Activated T-cell treated with anti-CD3 and anti-CD28 coated beads, Interleukin-2, amount 50 U/mL, for 24 hours (primary cell): ENCODE measurements around the gene JAKMIP3.

Source experiments
- DNase-seq: peaks from one replicate; pipeline ENCODE4 v3.0.0-alpha.2; 2020
- H3K27ac Mint-ChIP-seq: 2 replicates; pipeline ENCODE4 v1.8.0; 2020; ENCODE audit warnings: mild to moderate bottlenecking, mixed read lengths
- H3K27me3 Mint-ChIP-seq: 2 replicates; pipeline ENCODE4 v1.8.0; 2020; ENCODE audit warnings: mixed read lengths
- H3K36me3 Mint-ChIP-seq: 2 replicates; pipeline ENCODE4 v1.8.0; 2020; ENCODE audit warnings: low read depth, mixed read lengths
- H3K4me1 Mint-ChIP-seq: 2 replicates; pipeline ENCODE4 v1.8.0; 2020; ENCODE audit warnings: low read depth, mixed read lengths
- H3K4me3 Mint-ChIP-seq: 2 replicates; pipeline ENCODE4 v1.8.0; 2020; ENCODE audit warnings: mild to moderate bottlenecking, moderate library complexity, mixed read lengths
- H3K9me3 Mint-ChIP-seq: 2 replicates; pipeline ENCODE4 v1.8.0; 2020; ENCODE audit warnings: mixed read lengths

JAKMIP3 gene

GRCh38 chr10:132036153-132036886 is 29.4 kb upstream of the JAKMIP3 start:
- Mint-ChIP-seq H3K9me3 (no peaks in the 10 kb centered on the region), H3K27me3 (peaks cover 79% of the 10 kb centered on the region)

DNA sequence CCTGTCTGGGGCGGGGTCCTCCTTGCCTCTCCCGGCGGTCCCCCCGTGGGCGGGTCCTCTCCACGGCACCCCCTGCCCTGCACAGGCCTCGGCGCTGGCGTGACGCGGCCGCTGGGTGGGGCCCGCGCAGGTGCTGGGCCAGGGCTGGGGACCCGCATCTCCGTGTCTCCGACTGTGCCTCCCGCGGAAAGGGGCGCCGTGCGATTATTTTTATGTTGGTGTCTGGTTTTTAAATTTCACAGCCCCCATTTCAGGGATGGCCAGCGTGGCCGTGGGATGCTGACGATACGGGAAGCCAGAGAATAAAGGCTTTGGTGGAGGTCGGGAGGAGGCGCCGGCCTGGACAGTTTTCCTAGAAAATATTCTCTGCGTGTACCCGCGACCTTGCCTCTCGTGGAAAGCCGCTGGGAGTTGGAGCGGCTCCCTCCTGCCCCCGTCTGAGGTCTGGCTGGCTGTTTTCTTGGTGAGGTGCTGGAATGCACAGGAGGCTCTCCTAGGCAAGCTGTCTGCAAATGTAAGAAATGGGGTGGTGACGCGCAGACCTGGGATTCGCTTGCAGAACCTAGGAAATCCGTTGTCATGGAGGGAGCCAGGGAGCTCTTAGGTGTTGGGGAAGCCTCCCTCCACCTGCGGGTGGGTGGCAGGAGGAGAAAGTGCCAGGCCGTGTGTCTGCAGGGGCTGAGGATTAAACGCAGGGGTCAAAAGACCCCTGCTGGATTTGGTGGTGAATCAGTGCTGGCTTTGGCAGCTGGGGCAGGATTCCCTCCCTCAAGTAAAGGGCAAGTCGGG is 28.7 kb upstream of the JAKMIP3 start:
- H3K27me3 Mint-ChIP-seq: peaks cover 76% of the 10 kb centered on the region
- peak; percentile 36 for DNase-seq
- no peaks in the 10 kb centered on the region for H3K36me3 Mint-ChIP-seq
- no peaks in the 10 kb centered on the region for H3K9me3 Mint-ChIP-seq
- H3K4me3 Mint-ChIP-seq: peak overlapping the region; percentile 59
- no peak overlapping the region for H3K27ac Mint-ChIP-seq
- H3K4me1 Mint-ChIP-seq: peaks cover 5% of the 10 kb centered on the region

More at GRCh38 chr10:132036153-132036886, 29.4 kb upstream of the JAKMIP3 start:
- Mint-ChIP-seq H3K4me1 (peaks cover 5% of the 10 kb centered on the region), H3K27ac (no peak overlapping the region), H3K36me3 (no peaks in the 10 kb centered on the region), H3K4me3 (no peak overlapping the region)
- no peak for DNase-seq

- no peak for DNase-seq
- no peak overlapping the region for H3K4me3 Mint-ChIP-seq
- H3K4me1 Mint-ChIP-seq: peaks cover 5% of the 10 kb centered on the region
- no peaks in the 10 kb centered on the region for H3K36me3 Mint-ChIP-seq
- no peaks in the 10 kb centered on the region for H3K9me3 Mint-ChIP-seq
- no peak overlapping the region for H3K27ac Mint-ChIP-seq
- H3K27me3 Mint-ChIP-seq: peaks cover 75% of the 10 kb centered on the region
Observed at GRCh38 chr10:132037676-132037975, 28.1 kb upstream of the JAKMIP3 start.

GRCh38 chr10:132039371-132039770 is 26.4 kb upstream of the JAKMIP3 start:
- Mint-ChIP-seq H3K4me3 (no peak overlapping the region), H3K36me3 (no peaks in the 10 kb centered on the region), H3K4me1 (peaks cover 5% of the 10 kb centered on the region), H3K9me3 (no peaks in the 10 kb centered on the region), H3K27ac (no peak overlapping the region), H3K27me3 (peaks cover 74% of the 10 kb centered on the region)
- DNase-seq: no peak

DNA sequence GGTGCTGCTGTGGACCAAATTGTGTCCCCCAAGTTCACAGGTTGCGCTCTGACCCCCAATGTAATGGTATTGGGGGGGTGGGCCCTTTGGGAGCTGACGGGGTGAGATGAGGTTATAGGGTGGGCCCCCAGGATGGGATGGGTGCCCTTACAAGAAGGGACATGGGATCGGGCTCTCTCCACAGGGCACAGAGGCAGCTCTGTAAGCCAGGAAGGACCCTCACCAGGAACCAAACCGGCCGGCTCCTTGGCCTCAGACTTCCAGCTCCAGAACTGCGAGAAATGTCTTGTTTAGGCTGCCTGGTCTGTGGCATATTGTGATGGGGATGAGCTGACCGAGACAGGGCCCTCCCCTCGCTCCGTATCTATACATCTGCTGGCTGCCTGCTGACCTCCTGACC is 25.7 kb upstream of the JAKMIP3 start:
- H3K27me3 Mint-ChIP-seq: peaks cover 73% of the 10 kb centered on the region
- H3K4me1 Mint-ChIP-seq: peaks cover 5% of the 10 kb centered on the region
- no peak overlapping the region for H3K27ac Mint-ChIP-seq
- H3K9me3 Mint-ChIP-seq: no peaks in the 10 kb centered on the region
- DNase-seq: no peak
- no peaks in the 10 kb centered on the region for H3K36me3 Mint-ChIP-seq
- no peak overlapping the region for H3K4me3 Mint-ChIP-seq

DNA sequence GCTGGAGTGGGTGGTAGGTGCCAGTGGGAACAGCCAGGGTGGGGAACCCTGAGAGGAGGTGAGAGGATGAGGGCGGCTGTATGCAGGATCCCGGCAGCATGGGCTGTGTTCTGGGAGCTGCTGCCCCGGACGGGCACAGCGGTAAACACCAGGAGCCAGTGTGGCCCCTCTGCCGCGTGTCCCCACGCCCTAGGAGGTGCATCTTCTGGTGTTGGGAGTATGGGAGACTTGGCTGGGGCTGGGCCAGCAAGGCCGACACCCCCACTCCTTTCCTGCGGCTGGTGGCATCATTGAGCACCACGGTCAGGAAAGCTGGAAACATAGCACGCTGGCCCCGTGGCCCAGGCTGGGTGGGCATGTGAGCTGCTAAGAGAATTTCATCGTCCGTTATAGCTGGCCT is 24.4 kb upstream of the JAKMIP3 start:
- no peaks in the 10 kb centered on the region for H3K36me3 Mint-ChIP-seq
- H3K4me1 Mint-ChIP-seq: peaks cover 5% of the 10 kb centered on the region
- no peaks in the 10 kb centered on the region for H3K9me3 Mint-ChIP-seq
- H3K27ac Mint-ChIP-seq: no peak overlapping the region
- H3K4me3 Mint-ChIP-seq: no peak overlapping the region
- H3K27me3 Mint-ChIP-seq: peaks cover 64% of the 10 kb centered on the region
- DNase-seq: no peak

DNA sequence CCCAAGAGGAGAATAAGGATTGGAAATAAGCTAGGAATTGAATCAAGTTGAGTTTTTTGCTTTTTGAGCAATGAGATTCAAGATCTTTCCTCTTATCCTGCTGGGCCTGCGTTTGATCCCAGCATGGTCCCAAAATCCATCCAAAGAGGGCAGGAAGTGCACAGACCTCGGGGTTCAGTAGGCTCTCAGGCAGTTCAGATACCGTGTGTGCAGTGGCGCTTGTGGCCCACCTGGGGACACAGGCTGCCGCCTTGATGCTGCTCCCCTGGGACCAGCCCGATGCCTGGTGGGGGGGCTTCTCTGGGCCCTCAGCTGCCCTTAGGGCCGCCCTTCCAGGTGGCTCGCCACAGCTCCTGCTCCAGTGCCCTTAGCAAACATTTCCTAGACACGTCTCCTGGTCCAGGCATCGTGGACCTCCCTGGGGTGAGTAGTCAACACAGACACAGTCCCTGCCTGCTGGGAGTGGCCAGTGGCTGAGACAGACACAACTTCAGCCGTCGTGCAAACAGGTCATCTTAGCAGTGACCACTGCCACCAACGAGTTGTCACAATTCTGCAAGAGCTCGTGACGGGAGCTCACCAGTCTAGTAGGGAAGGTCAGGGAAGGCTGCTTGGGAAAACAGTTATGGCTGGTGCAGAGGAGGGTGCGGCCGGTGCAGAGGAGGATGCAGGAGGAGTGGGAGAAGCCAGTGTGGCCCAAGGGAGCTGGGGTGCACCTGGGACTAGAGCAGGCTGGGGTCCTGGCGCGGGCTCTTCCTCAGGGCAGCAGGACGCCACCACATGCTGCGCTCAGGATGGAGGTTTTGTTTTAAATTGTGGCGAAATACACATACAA is 21.7 kb upstream of the JAKMIP3 start:
- DNase-seq: no peak
- peaks cover 49% of the 10 kb centered on the region for H3K27me3 Mint-ChIP-seq
- H3K27ac Mint-ChIP-seq: no peak overlapping the region
- H3K4me1 Mint-ChIP-seq: no peaks in the 10 kb centered on the region
- H3K36me3 Mint-ChIP-seq: no peaks in the 10 kb centered on the region
- H3K9me3 Mint-ChIP-seq: no peaks in the 10 kb centered on the region
- H3K4me3 Mint-ChIP-seq: no peak overlapping the region

DNA sequence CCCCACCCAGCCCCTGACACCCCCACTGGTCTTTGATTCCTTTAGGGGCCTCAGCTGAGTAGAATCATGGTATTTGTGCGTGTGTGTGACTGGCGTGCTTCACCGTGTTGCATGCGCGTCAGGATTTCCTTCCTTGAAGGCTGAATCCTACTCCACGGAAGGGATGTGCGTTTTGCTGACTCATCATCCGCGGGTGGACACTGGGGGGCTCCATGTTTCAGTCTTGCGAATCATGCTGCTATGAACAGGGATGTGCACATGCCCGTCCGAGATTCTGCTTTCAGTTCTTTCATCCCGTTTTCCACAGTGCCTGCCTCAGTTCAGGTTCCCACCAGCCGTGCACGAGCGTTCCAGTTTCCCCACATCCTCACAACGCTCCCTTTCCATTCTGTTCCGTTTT is 20.9 kb upstream of the JAKMIP3 start:
- Mint-ChIP-seq H3K36me3 (no peaks in the 10 kb centered on the region), H3K4me3 (no peak overlapping the region), H3K9me3 (no peaks in the 10 kb centered on the region), H3K4me1 (no peaks in the 10 kb centered on the region), H3K27me3 (peaks cover 43% of the 10 kb centered on the region), H3K27ac (no peak overlapping the region)
- no peak for DNase-seq

- H3K36me3 Mint-ChIP-seq: no peaks in the 10 kb centered on the region
- H3K27ac Mint-ChIP-seq: no peak overlapping the region
- peaks cover 45% of the 10 kb centered on the region for H3K27me3 Mint-ChIP-seq
- no peaks in the 10 kb centered on the region for H3K4me1 Mint-ChIP-seq
- H3K4me3 Mint-ChIP-seq: no peak overlapping the region
- H3K9me3 Mint-ChIP-seq: no peaks in the 10 kb centered on the region
- no peak for DNase-seq
Observed at GRCh38 chr10:132045324-132045723, 20.4 kb upstream of the JAKMIP3 start.

DNA sequence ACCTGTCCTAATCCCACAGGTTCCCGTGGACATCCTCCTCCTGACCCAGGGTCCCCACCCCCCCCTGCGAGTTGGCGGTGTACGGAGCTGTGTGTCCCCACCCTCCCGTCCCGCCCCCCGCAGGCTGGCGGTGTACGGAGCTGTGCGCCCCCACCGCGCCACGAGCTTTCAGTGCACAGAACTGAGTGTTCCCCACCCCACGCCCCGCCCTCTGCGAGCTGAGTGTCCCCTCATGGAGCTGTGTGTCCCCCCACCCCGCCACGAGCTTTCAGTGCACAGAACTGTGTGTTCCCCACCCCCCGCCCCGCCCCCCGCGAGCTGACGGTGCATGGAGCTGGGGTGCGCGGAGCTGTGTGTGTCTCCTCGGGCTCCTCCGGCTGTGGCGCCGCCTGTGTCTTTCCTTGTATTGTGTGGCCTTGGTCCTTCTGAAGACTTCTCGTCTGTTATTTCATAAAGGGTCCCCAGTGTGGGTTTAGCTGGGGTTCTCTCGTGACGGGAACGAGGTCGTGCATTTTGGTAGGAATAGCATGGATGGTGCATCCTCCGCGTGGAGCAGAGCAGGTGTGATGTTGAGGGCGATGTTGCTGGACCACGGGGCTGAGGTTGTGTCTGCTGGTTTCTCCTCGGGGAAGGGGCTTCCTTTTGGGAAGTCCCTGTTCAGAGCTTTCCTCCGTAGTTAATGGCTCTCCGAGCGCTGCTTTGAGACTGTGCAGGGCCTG is 18.0 kb upstream of the JAKMIP3 start:
- Mint-ChIP-seq H3K4me3 (no peak overlapping the region), H3K4me1 (no peaks in the 10 kb centered on the region), H3K27me3 (peaks cover 31% of the 10 kb centered on the region), H3K36me3 (peaks cover 5% of the 10 kb centered on the region), H3K27ac (no peak overlapping the region), H3K9me3 (peaks cover 5% of the 10 kb centered on the region)
- no peak for DNase-seq

DNA sequence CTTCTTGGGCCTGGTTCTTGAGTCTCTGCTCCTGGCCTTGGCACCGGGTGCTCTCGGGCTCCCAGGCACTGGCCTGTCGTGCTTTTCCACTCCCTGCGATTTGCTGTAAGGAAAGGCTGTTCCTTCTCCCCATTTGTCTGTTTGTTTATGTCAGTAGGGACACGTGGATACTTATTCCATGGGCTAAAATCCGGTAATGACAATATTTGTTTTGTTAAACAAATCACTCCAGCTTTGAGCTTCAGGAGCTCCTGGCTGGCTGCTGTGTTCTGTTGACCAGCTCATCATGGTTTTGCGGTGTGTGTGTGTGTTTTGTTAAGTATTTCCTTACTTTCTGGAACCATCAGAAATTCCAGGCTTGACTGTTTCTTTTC is 17.5 kb upstream of the JAKMIP3 start:
- Mint-ChIP-seq H3K27ac (no peak overlapping the region), H3K9me3 (peaks cover 8% of the 10 kb centered on the region), H3K36me3 (peaks cover 5% of the 10 kb centered on the region), H3K4me1 (no peaks in the 10 kb centered on the region), H3K4me3 (no peak overlapping the region), H3K27me3 (peaks cover 29% of the 10 kb centered on the region)
- no peak for DNase-seq

DNA sequence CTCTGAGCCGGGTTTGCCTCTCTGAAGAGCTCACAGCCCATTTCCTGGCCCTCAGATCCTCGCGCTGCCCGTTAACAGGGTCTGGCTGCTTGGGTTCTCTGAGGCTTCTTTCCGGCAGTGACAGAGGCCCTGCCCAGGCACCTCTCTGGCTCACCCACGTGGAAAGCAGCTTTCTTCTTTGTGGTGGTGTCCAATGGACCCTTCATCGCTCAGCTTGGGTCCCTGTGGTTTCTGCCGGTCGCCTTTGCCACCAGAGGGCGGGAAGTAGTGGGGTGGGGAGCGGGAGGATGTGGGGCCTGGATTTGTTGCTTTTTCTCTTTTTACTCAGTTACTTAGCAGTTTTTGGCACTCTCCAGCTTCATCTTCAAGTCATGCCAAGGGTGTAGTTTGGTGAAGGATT is 15.6 kb upstream of the JAKMIP3 start:
- no peak for DNase-seq
- Mint-ChIP-seq H3K27me3 (peaks cover 20% of the 10 kb centered on the region), H3K4me3 (no peak overlapping the region), H3K36me3 (peaks cover 5% of the 10 kb centered on the region), H3K9me3 (peaks cover 8% of the 10 kb centered on the region), H3K27ac (no peak overlapping the region), H3K4me1 (no peaks in the 10 kb centered on the region)

DNA sequence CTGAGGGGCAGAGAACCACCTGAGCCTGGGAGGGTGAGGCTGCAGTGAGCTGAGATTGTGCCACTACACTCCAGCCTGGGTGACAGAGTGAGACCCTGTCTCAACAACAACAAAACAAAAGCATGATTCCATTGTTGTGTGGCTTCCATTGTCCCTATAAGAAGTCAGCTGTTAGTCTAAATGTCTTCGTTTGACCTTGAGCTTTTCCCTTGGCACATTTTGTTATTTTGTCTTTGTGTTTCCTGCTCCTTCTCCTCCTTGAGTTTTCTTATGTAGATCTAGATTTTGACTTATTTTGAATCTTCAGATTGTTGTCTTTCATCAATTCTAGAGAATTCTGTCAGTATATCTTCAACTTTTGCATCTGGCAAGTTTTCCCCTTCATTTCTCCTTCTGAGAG is 13.6 kb upstream of the JAKMIP3 start:
- H3K27me3 Mint-ChIP-seq: peaks cover 31% of the 10 kb centered on the region

DNA sequence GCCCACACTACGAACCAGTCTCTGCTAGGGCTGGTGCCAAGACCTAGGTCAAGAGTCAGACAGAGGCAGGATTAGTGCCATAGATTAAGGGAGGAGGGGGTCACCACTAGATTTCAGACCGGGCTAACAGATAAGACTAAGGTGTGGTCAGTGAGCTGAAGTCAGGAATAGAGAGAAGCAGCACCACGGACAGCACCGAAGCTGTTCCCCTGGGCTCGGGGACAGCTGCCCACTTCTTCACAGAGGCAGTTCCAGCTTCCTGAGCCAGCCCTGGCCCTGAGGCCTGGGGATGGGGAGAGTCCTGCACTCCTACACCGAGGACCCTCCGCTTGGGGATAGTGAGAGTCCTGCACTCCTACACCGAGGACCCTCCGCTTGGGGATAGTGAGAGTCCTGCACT is 11.2 kb upstream of the JAKMIP3 start:
- no peak for DNase-seq
- Mint-ChIP-seq H3K4me3 (no peak overlapping the region), H3K9me3 (peaks cover 8% of the 10 kb centered on the region), H3K4me1 (peaks cover 3% of the 10 kb centered on the region), H3K27me3 (peaks cover 34% of the 10 kb centered on the region), H3K36me3 (peaks cover 5% of the 10 kb centered on the region), H3K27ac (no peak overlapping the region)

More for the DNA sequence above, 13.6 kb upstream of the JAKMIP3 start:
- H3K9me3 Mint-ChIP-seq: peaks cover 8% of the 10 kb centered on the region
- H3K36me3 Mint-ChIP-seq: peaks cover 5% of the 10 kb centered on the region
- H3K27ac Mint-ChIP-seq: no peak overlapping the region
- H3K4me3 Mint-ChIP-seq: no peak overlapping the region
- H3K4me1 Mint-ChIP-seq: no peaks in the 10 kb centered on the region
- DNase-seq: no peak
